Lower leg skin (tissue), 4 donors: ENCODE data around the gene ACP1. TPM values are rescaled to one million over a fixed set of nuclear protein-coding genes. Genes with fewer than 3 reads are reported as not detected.

ENCODE experiments used
- DNase-seq, 2 donors: peaks; one replicate each; pipeline ENCODE4 v3.0.0-alpha.2; 2019; ENCODE audit warnings: low spot score in 2 of 2
- H3K4me3 ChIP-seq: fragments of 200-600 bp; sonication (generic); 2 replicates; pipeline ENCODE4 v1.5.1; 2017; ENCODE audit warnings: mild to moderate bottlenecking, low read depth; ENCODE audit not compliant: poor library complexity, severe bottlenecking
- CTCF ChIP-seq, 3 donors: fragments of 450-650 bp; IDR thresholded peaks; one replicate each; pipeline ENCODE4 v1.5.1; 2016; ENCODE audit warnings: antibody characterized with exemption in 3 of 3, mild to moderate bottlenecking in 3 of 3, moderate library complexity in 2 of 3
- POLR2A ChIP-seq, 2 donors: fragments of 450-650 bp; IDR thresholded peaks; one replicate each; pipeline ENCODE4 v1.6.1; 2016 to 2017; ENCODE audit warnings: antibody characterized with exemption in 2 of 2, mild to moderate bottlenecking in 1 of 2, moderate library complexity in 1 of 2
- WGBS, 2 donors: methylation state at CpG; one replicate each; pipeline ENCODE4 v1.1.5; 2018; 5-methylcytosine and 5-hydroxymethylcytosine counted together
- intact Hi-C: fragments of 100-400 bp; cut with DNase I; formaldehyde crosslinking; loops from one replicate; pipeline ENCODE4 v1.15.0; 2023; ENCODE audit warnings: low total_unique reads
- total RNA-seq, 4 donors: library from RNA; depleted of rRNA; stranded (reverse); fragments of >200 nt; gene quantifications; one replicate each; pipeline ENCODE4 v1.1.0, GENCODE V29; 2016

Gene ACP1
- total RNA-seq, 4 donors from 2014 or later, result 50.9 to 71.7 (median 54.6) TPM

GRCh38 chr2:320561-320960, 55.8 kb downstream of the ACP1 start:
- no peak for DNase-seq

DNA sequence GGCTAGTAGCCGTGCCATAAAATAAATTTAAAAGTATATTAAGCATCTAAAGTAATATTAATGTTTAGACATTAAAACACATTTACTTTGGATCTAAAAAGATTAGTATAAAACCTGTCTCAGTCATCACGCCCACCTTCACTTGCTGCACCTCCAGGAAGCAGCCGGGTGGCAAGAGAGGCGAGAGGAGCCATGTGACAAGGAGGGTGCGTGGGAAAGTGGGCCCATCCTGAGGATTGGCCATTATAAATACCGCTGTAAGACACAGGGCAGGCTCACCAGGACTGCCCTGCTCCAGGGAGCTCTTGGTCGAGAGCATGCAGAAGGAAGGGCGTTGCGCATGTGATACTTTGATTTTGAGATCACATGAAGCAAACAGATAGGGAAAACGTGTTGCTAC, 57.6 kb downstream of the ACP1 start:
- intact Hi-C loops, result no loop called here

More at GRCh38 chr2:320561-320960, 55.8 kb downstream of the ACP1 start:
- no peak overlapping the region for H3K4me3 ChIP-seq
- TF ChIP-seq CTCF (IDR thresholded peaks at IDR 0.05), result no peak
- no peak for TF ChIP-seq POLR2A (IDR thresholded peaks at IDR 0.05)
- intact Hi-C loops, result no loop called here
- 81 to 92% methylated on average over 4 of the region's 4 CpGs for WGBS, 2 donors

GRCh38 chr2:323035-323434, 58.3 kb downstream of the ACP1 start:
- intact Hi-C loops, result no loop called here
- WGBS, 2 donors, result 77 to 78% methylated on average over 9 of the region's 9 CpGs
- DNase-seq, result no peak

More for the DNA sequence above, 57.6 kb downstream of the ACP1 start:
- DNase-seq, result no peak
- TF ChIP-seq POLR2A (IDR thresholded peaks at IDR 0.05) (no peak), CTCF (IDR thresholded peaks at IDR 0.05) (no peak)
- no peak overlapping the region for H3K4me3 ChIP-seq
- 78 to 87% methylated on average over 10 of the region's 10 CpGs for WGBS, 2 donors

More at GRCh38 chr2:323035-323434, 58.3 kb downstream of the ACP1 start:
- TF ChIP-seq POLR2A (IDR thresholded peaks at IDR 0.05), result no peak
- no peak for TF ChIP-seq CTCF (IDR thresholded peaks at IDR 0.05)
- no peak overlapping the region for H3K4me3 ChIP-seq

Other genes with a start within 250 kb of the ACP1 start
- 10 to 100 TPM; 25.6 to 49.9 (median 30.0) TPM for gene FAM110C, start 218.4 kb upstream of the ACP1 start, total RNA-seq
- 100 to 1,000 TPM; 106 to 159 (median 124) TPM for gene SH3YL1, start 915 bp upstream of the ACP1 start, total RNA-seq
- 10 to 100 TPM in 1 of 4 donors, 1 to 10 TPM in 3; 1.2 to 15.5 (median 3.4) TPM for gene ALKAL2, start 23.1 kb downstream of the ACP1 start, total RNA-seq